SK-N-SH (cell line): ENCODE measurements around the gene HNRNPA1.
"Not testable (repeated sequence)": the region's sequence is repeated elsewhere in the genome, so short reads cannot be mapped to it uniquely, and the experiment has no call there.

Experiments
- CHD2 ChIP-seq: fragments of 150-350 bp; IDR thresholded peaks from 2 replicates; pipeline ENCODE4 v1.6.1; 2018; ENCODE audit warnings: low read length; ENCODE audit not compliant: partially characterized antibody
- CTCF ChIP-seq: fragments of 200-600 bp; sonication (generic); IDR thresholded peaks from 2 replicates; pipeline ENCODE4 v1.6.1; 2017; ENCODE audit warnings: antibody characterized with exemption, mild to moderate bottlenecking, moderate library complexity
- EP300 ChIP-seq, 2 experiments: IDR thresholded peaks; 2 replicates each; pipeline versions ENCODE4 v1.4.0 to v1.6.1; 2012; ENCODE audit warnings: borderline replicate concordance in 1 of 2, low read depth in 1 of 2, low read length in 1 of 2
- EZH2phosphoT487 ChIP-seq: fragments of 200-600 bp; sonication (generic); IDR thresholded peaks from 2 replicates; pipeline ENCODE4 v1.6.1; 2017; ENCODE audit warnings: low read depth, mixed run types, mild to moderate bottlenecking, antibody characterized with exemption, moderate library complexity, borderline replicate concordance
- MEF2A ChIP-seq: IDR thresholded peaks from 2 replicates; pipeline ENCODE4 v1.4.0; 2012; ENCODE audit warnings: low read depth, borderline replicate concordance
- POLR2AphosphoS5 ChIP-seq: IDR thresholded peaks from 2 replicates; pipeline ENCODE4 v1.6.1; 2012; ENCODE audit warnings: low read depth, low read length
- RAD21 ChIP-seq: IDR thresholded peaks from 2 replicates; pipeline ENCODE4 v1.6.1; 2012; ENCODE audit warnings: mild to moderate bottlenecking, low read length
- REST ChIP-seq: IDR thresholded peaks from 2 replicates; pipeline ENCODE4 v1.6.1; 2012; ENCODE audit warnings: mild to moderate bottlenecking, low read depth, low read length, moderate library complexity
- SIN3A ChIP-seq: IDR thresholded peaks from 2 replicates; pipeline ENCODE4 v1.6.1; 2012; ENCODE audit warnings: low read depth, mild to moderate bottlenecking, low read length, moderate library complexity, borderline replicate concordance
- TAF1 ChIP-seq: IDR thresholded peaks from 2 replicates; pipeline ENCODE4 v1.6.1; 2012; ENCODE audit warnings: low read depth, mild to moderate bottlenecking, low read length, moderate library complexity, borderline replicate concordance
- YY1 ChIP-seq: IDR thresholded peaks from 2 replicates; pipeline ENCODE4 v1.4.0; 2012; ENCODE audit warnings: low read depth, mild to moderate bottlenecking
- ZBTB33 ChIP-seq: IDR thresholded peaks from 2 replicates; pipeline ENCODE4 v1.4.0; 2012; ENCODE audit warnings: low read depth, borderline replicate concordance

DNA sequence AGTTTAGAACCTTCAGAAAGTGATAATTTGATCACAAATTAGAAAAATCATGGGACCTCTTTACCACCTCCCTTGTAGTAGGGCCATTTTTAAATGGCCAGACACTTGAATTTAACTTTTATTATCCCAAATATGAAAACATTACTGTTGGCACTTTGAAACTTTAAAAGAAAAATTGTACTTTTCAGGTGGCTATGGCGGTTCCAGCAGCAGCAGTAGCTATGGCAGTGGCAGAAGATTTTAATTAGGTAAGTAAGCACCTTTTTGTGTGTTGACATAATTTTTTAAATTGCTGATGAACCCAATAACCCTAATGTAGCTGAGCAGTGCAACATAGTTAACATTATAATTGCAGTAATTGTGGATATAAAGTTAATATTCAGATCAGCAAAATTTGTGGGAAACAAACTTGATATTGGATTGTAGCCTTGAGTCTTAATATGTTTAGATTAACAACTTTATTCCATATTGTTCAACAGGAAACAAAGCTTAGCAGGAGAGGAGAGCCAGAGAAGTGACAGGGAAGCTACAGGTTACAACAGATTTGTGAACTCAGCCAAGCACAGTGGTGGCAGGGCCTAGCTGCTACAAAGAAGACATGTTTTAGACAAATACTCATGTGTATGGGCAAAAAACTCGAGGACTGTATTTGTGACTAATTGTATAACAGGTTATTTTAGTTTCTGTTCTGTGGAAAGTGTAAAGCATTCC lies 3.7 kb downstream of the HNRNPA1 start:
- TF ChIP-seq MEF2A; EZH2phosphoT487; CTCF; YY1; REST; SIN3A; EP300 (IDR thresholded peaks at IDR 0.05; ENCODE audit: borderline replicate concordance in 1 of 2, low read depth in 1 of 2, low read length in 1 of 2); ZBTB33; CHD2; POLR2AphosphoS5; TAF1; RAD21: not testable (repeated sequence)
